Upper lobe of left lung (tissue), 4 donors: ENCODE data around the gene HPRT1.

Source experiments
- CTCF ChIP-seq, 6 experiments: fragments of 450-650 bp in 4 of 6; fragments of 200-600 bp in 2 of 6; sonication (generic) in 2 of 6; IDR thresholded peaks; one replicate each; pipeline ENCODE4 v1.5.1; 2016 to 2019; ENCODE audit warnings: antibody characterized with exemption in 6 of 6
- POLR2AphosphoS5 ChIP-seq, 2 donors: sonication (generic); formaldehyde crosslinking; IDR thresholded peaks; one replicate each; pipeline ENCODE4 v1.5.1; 2017; ENCODE audit warnings: antibody characterized with exemption in 2 of 2

- TF ChIP-seq CTCF (IDR thresholded peaks at IDR 0.05) (no peak), POLR2AphosphoS5 (IDR thresholded peaks at IDR 0.05) (no peak)
Measured at GRCh38 chrX:134502686-134503085, 42.7 kb downstream of the HPRT1 start.
